K562 (cell line): ENCODE data around the gene PARP1. TPM values are rescaled to one million over a fixed set of nuclear protein-coding genes. Genes with fewer than 3 reads are reported as not detected.

Experiments
- ATAC-seq: fragments of 200-7000 bp; cut with Tn5 transposase; 3 replicates; pipeline ENCODE4 v1.9.1; 2020; ENCODE audit warnings: moderate library complexity
- BruUV-seq: library from RNA; stranded (reverse); fragments of 400-500 nt; replicated peaks from 2 replicates; lab custom pipeline; 2021; lab: Mats Ljungman, UMichigan
- CTCF ChIA-PET: fragments of 300-600 bp; formaldehyde crosslinking; extraction: SDS; loops from one replicate; lab custom pipeline; 2021; ENCODE audit warnings: low intra/inter-chr PET ratio; lab: Yijun Ruan, JAX
- POLR2A ChIA-PET: fragments of 300-600, 350-650 bp; sonication (Branson Sonifier 250); formaldehyde crosslinking; extraction: SDS; loops from one replicate; lab custom pipeline; 2021; ENCODE audit warnings: antibody characterized with exemption, inconsistent platforms; lab: Yijun Ruan, JAX
- DNase-seq, 4 experiments: peaks; one replicate each; pipeline versions ENCODE4 v3.0.0 to v3.0.0-alpha.2; 2011 to 2018; ENCODE audit warnings: low spot score in 3 of 4, mixed read lengths in 3 of 4; ENCODE audit errors: extremely low read depth in 1 of 4
- FAIRE-seq: peaks from 2 replicates; lab custom pipeline; 2011; peaks lifted over from hg19 to GRCh38; lab: Jason Lieb, UNC
- H2AFZ ChIP-seq: 2 replicates; pipeline ENCODE4 v1.6.0; 2011; ENCODE audit warnings: low read depth, low read length, control low read depth, inconsistent platforms
- H3K27ac ChIP-seq: fragments of 200-600 bp; 3 replicates; pipeline ENCODE4 v1.8.0; 2011; ENCODE audit warnings: low read depth, mild to moderate bottlenecking, control low read depth, inconsistent platforms, low read length, moderate library complexity, mixed read lengths; ENCODE audit errors: extremely low read depth
- H3K27me3 ChIP-seq, 2 experiments: fragments of 300-600 bp in 1 of 2; 2 replicates in 1 of 2; 3 replicates in 1 of 2; pipeline versions ENCODE4 v1.6.0 to v1.8.0; 2011; ENCODE audit warnings: inconsistent platforms in 2 of 2, low read length in 2 of 2, mild to moderate bottlenecking in 1 of 2, mixed read lengths in 1 of 2, moderate library complexity in 1 of 2; ENCODE audit not compliant: control insufficient read depth in 2 of 2, insufficient read depth in 2 of 2
- H3K36me3 ChIP-seq: fragments of 300-600 bp; 3 replicates; pipeline ENCODE4 v1.8.0; 2011; ENCODE audit warnings: mild to moderate bottlenecking, low read length, inconsistent platforms; ENCODE audit not compliant: control insufficient read depth, insufficient read depth
- H3K4me1 ChIP-seq, 2 experiments: fragments of 200-600 bp in 1 of 2; replicated peaks in 1 of 2; 2 replicates in 1 of 2; 3 replicates in 1 of 2; pipeline versions ENCODE4 v1.5.1 to v1.8.0; 2011; ENCODE audit warnings: inconsistent platforms in 2 of 2, low read length in 2 of 2, mild to moderate bottlenecking in 1 of 2, mixed read lengths in 1 of 2, moderate library complexity in 1 of 2; ENCODE audit not compliant: control insufficient read depth in 2 of 2, insufficient read depth in 2 of 2
- H3K4me2 ChIP-seq: 2 replicates; pipeline ENCODE4 v1.6.1; 2011; ENCODE audit warnings: low read length, control low read depth, inconsistent platforms, mixed read lengths; ENCODE audit not compliant: insufficient read depth
- H3K4me3 ChIP-seq: fragments of 200-600 bp; sonication (generic), shearing (Covaris generic); 2 replicates; pipeline ENCODE4 v1.5.1; 2016; ENCODE audit warnings: control low read depth, inconsistent platforms
- H3K79me2 ChIP-seq: fragments of 200-600 bp; 3 replicates; pipeline ENCODE4 v1.8.0; 2011; ENCODE audit warnings: low read length, inconsistent platforms; ENCODE audit not compliant: control insufficient read depth, insufficient read depth
- H3K9ac ChIP-seq, 2 experiments: 2 replicates each; pipeline versions ENCODE4 v1.6.0 to v1.6.1; 2011; ENCODE audit warnings: low read depth in 2 of 2, low read length in 2 of 2, control low read depth in 1 of 2, inconsistent platforms in 1 of 2, mild to moderate bottlenecking in 1 of 2, mixed read lengths in 1 of 2; ENCODE audit not compliant: insufficient read depth in 1 of 2
- H3K9me1 ChIP-seq: one replicate; pipeline ENCODE4 v1.6.0; 2011; ENCODE audit warnings: inconsistent platforms, mild to moderate bottlenecking, low read length, moderate library complexity; ENCODE audit not compliant: control insufficient read depth, insufficient read depth
- H3K9me3 ChIP-seq: replicated peaks from 2 replicates; pipeline ENCODE4 v1.5.1; 2011; ENCODE audit warnings: low read depth, low read length, inconsistent platforms; ENCODE audit not compliant: control insufficient read depth, insufficient read depth
- H4K20me1 ChIP-seq: replicated peaks from 2 replicates; pipeline ENCODE4 v1.6.1; 2011; ENCODE audit warnings: low read length, inconsistent platforms, mixed read lengths; ENCODE audit not compliant: control insufficient read depth, insufficient read depth
- DACH1 ChIP-seq: fragments of 450-650 bp; IDR thresholded peaks from 2 replicates; pipeline ENCODE4 v1.6.1; 2018; ENCODE audit not compliant: partially characterized antibody
- NCOR1 ChIP-seq: fragments of 450-650 bp; IDR thresholded peaks from 2 replicates; pipeline ENCODE4 v1.6.1; 2016; ENCODE audit warnings: mild to moderate bottlenecking, moderate library complexity
- ZC3H8 ChIP-seq: fragments of 450-650 bp; IDR thresholded peaks from 2 replicates; pipeline ENCODE4 v1.6.1; 2017
- ZFX ChIP-seq: sonication (generic); formaldehyde crosslinking; IDR thresholded peaks from 2 replicates; pipeline ENCODE4 v1.8.0; 2022; ENCODE audit warnings: mild to moderate bottlenecking, missing genetic modification reagents, moderate library complexity
- ZNF699 ChIP-seq: fragments of 250-450 bp; sonication (Bioruptor Pico); IDR thresholded peaks from 2 replicates; pipeline ENCODE4 v1.8.0; 2021; ENCODE audit warnings: mild to moderate bottlenecking, moderate library complexity; ENCODE audit not compliant: insufficient replicate concordance
- WGBS: fragments of 100-300 bp; shearing (Covaris generic); methylation state at CpG from one replicate; pipeline ENCODE4 v1.1.6; 2016; ENCODE audit warnings: low coverage, mixed read lengths; ENCODE audit not compliant: insufficient coverage; ENCODE audit errors: missing lambda C conversion rate; 5-methylcytosine and 5-hydroxymethylcytosine counted together
- in situ Hi-C: fragments of 300-500 bp; cut with MboI; formaldehyde crosslinking; loops from 4 replicates; pipeline ENCODE4 v1.15.0; 2018; ENCODE audit warnings: inconsistent platforms, mixed read lengths
- intact Hi-C: fragments of 100-400 bp; cut with micrococcal nuclease; formaldehyde crosslinking; loops from 2 replicates; pipeline ENCODE4 v1.14.2; 2022
- polyA plus RNA-seq, 8 experiments: library from polyadenylated mRNA; depleted of rRNA in 4 of 8; stranded (reverse) in 5 of 8; unstranded in 3 of 8; fragments of >200 nt; fragmentation: Nextera tagmentation in 2 of 8; fragmentation: Illumina TruSeq in 1 of 8; extraction: Ambion mirVana in 2 of 8; extraction: Trizol in 1 of 8; gene quantifications; 2 replicates each; pipeline versions ENCODE4 v1.2.1 to v1.2.3, GENCODE V29; 2011 to 2014; ENCODE audit warnings: inconsistent platforms in 1 of 8, missing spikeins in 1 of 8
- total RNA-seq, 7 experiments: library from RNA; depleted of rRNA in 6 of 7; stranded (reverse); fragments of >200 nt in 6 of 7; fragmentation: Illumina TruSeq in 2 of 7; extraction: Trizol in 2 of 7; gene quantifications; 2 replicates each; pipeline versions ENCODE4 v1.2.1 to v1.2.3, GENCODE V29; 2011 to 2021; ENCODE audit warnings: low replicate concordance in 1 of 7
- TF ChIP-seq, protein P1 (sequence below): fragments of 450-650 bp; formaldehyde crosslinking; IDR thresholded peaks from 2 replicates; pipeline ENCODE4 v1.4.0; 2022; ENCODE audit warnings: missing genetic modification characterization

Gene PARP1
- total and polyA plus RNA-seq, 9 of the 15 experiments (the other 6 are each of a cell fraction or from before 2014, with no cell fraction given), result 121 to 306 (median 250) TPM

DNA sequence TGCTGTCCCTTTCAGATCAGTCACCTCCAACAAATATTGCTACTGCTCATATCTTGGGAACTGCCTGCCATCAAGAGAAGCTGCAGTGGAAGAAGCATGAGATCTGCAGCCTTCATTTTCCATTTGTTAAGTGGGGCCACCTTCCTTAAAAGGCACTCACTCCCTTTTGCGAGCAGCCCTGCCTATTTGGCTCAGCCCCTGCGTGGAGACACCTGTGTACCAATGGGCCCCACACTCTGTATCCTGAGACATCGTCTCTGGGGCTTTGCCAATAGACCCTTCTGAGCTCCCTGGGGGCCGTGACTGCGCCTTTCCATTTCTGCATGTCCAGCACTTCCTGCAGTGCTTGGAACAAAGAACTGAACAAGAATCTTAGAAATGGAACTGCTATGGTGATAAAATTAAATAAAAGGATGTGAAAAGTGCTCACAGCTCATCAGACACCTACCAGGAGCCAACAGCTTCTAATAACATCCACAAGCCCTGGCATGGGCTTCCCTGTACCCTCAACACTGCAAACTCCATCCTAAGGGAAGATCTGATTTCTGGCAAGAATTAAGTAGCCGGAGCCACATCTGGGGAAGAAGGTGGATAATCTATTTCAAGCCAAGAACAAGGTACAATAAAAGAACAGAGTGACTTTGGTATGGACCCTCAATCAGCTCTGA lies 36.7 kb downstream of the PARP1 start:
- Histone ChIP-seq H3K9ac (no peak overlapping the region), H4K20me1 (no peaks in the 10 kb centered on the region), H3K27ac (no peak overlapping the region), H3K4me2 (no peak overlapping the region), H3K36me3 (peaks cover 100% of the 10 kb centered on the region), H3K79me2 (no peaks in the 10 kb centered on the region), H3K9me1 (no peaks in the 10 kb centered on the region), H3K27me3 (no peaks in the 10 kb centered on the region), H3K4me1 (no peaks in the 10 kb centered on the region), H3K4me3 (no peak overlapping the region), H3K9me3 (no peaks in the 10 kb centered on the region), H2AFZ (no peak overlapping the region)
- BruUV-seq, result no TSS peak
- intact Hi-C loops, result no loop called here
- DNase-seq, result no peak
- 92% methylated on average over 6 of the region's 6 CpGs for WGBS
- CTCF ChIA-PET, result no interaction called here
- ATAC-seq, result no peak
- in situ Hi-C loops, result no loop called here
- POLR2A ChIA-PET, result interaction anchor here (0.6 kb wide), 1 partner anchor 238 kb away, joined by 3 read pairs; no protein-coding TSS in a partner anchor
- no peak for TF ChIP-seq ZNF699 (CRISPR knock-in tag)
- no peak for TF ChIP-seq ZC3H8
- TF ChIP-seq, protein P1, sequence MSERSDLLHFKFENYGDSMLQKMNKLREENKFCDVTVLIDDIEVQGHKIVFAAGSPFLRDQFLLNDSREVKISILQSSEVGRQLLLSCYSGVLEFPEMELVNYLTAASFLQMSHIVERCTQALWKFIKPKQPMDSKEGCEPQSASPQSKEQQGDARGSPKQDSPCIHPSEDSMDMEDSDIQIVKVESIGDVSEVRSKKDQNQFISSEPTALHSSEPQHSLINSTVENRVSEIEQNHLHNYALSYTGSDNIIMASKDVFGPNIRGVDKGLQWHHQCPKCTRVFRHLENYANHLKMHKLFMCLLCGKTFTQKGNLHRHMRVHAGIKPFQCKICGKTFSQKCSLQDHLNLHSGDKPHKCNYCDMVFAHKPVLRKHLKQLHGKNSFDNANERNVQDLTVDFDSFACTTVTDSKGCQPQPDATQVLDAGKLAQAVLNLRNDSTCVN (CRISPR knock-in tag), result no peak
- no peak for TF ChIP-seq DACH1
- no peak for TF ChIP-seq ZFX
- TF ChIP-seq NCOR1, result no peak
- FAIRE-seq, result no peak
